Psoas muscle (tissue), 8 donors: Measurements from ENCODE around the gene HERC6. TPM values are rescaled to one million over a fixed set of nuclear protein-coding genes. Genes with fewer than 3 reads are reported as not detected.

Experiments used
- ATAC-seq, 4 donors: fragments of 200-7000 bp; cut with Tn5 transposase; one replicate each; pipeline ENCODE4 v1.9.1; 2020; ENCODE audit warnings: moderate library complexity in 3 of 4, mild to moderate bottlenecking in 2 of 4
- DNase-seq, 2 donors: peaks; one replicate each; pipeline ENCODE4 v3.0.0-alpha.2; 2020
- H3K27ac ChIP-seq: fragments of 200-600 bp; one replicate; pipeline ENCODE4 v1.8.0; 2022
- H3K27me3 ChIP-seq, 3 donors: fragments of 200-600 bp in 1 of 3; one replicate each; pipeline versions ENCODE4 v1.6.1 to v1.8.0; 2013 to 2022; ENCODE audit warnings: low read length in 2 of 3, mild to moderate bottlenecking in 2 of 3, moderate library complexity in 1 of 3; ENCODE audit not compliant: insufficient read depth in 3 of 3
- H3K36me3 ChIP-seq, 2 donors: fragments of 200-600 bp in 1 of 2; one replicate each; pipeline versions ENCODE4 v1.6.1 to v1.8.0; 2013 to 2022; ENCODE audit warnings: low read depth in 1 of 2, mild to moderate bottlenecking in 1 of 2, moderate library complexity in 1 of 2; ENCODE audit not compliant: insufficient read depth in 1 of 2
- H3K4me1 ChIP-seq: fragments of 200-600 bp; one replicate; pipeline ENCODE4 v1.8.0; 2022
- H3K4me3 ChIP-seq: fragments of 200-600 bp; one replicate; pipeline ENCODE4 v1.8.0; 2022; ENCODE audit warnings: mild to moderate bottlenecking
- H3K9me3 ChIP-seq: fragments of 200-600 bp; one replicate; pipeline ENCODE4 v1.8.0; 2022
- WGBS, 3 donors: extraction: QIAGEN DNeasy Blood & Tissue Kit; methylation state at CpG; one replicate each; pipeline versions ENCODE4 v1.1.6 to v1.1.7; 2013; 5-methylcytosine and 5-hydroxymethylcytosine counted together
- intact Hi-C, 2 donors: fragments of 100-400 bp; cut with DNase I; formaldehyde crosslinking; loops; one replicate each; pipeline versions ENCODE4 v1.11.0 to v1.14.2; 2022
- polyA plus RNA-seq, 3 donors: library from polyadenylated mRNA; stranded (reverse); fragments of 200-250 nt; gene quantifications; one replicate each; pipeline ENCODE4 v1.2.3, GENCODE V29; 2013
- total RNA-seq, 4 donors: library from RNA; stranded (reverse); fragmentation: NEBNext Ultra II Directional in 2 of 4; extraction: Animal tissue kit (Norgen Biotek cat#: 25700) in 2 of 4; gene quantifications; one replicate each; pipeline versions ENCODE4 v1.2.1 to v1.2.4, GENCODE V29; 2021 to 2023
- TF ChIP-seq, protein P1 (sequence below): fragments of 200-600 bp; IDR thresholded peaks from one replicate; pipeline ENCODE4 v1.8.0; 2022; ENCODE audit warnings: antibody characterized with exemption
- donor health status: healthy with polysubstance abuse.
- donor health status: DM: no; HTN: no; CAD: no; lungs with moderate emphysema.
- donor health status: Bipolar disorder and iron deficiency.
- donor health status: healthy.
- donor health status: DM: yes; HTN: yes; CAD: no.
- donor health status: DM: no; HTN: no; CAD: no.
- donor health status: DM: no; HTN: no; CAD: no.
- donor health status: DM: yes; HTN: yes; CAD: no.

HERC6 gene
- total and polyA plus RNA-seq, 7 donors: 0.53 to 2.7 (median 0.92) TPM

DNA sequence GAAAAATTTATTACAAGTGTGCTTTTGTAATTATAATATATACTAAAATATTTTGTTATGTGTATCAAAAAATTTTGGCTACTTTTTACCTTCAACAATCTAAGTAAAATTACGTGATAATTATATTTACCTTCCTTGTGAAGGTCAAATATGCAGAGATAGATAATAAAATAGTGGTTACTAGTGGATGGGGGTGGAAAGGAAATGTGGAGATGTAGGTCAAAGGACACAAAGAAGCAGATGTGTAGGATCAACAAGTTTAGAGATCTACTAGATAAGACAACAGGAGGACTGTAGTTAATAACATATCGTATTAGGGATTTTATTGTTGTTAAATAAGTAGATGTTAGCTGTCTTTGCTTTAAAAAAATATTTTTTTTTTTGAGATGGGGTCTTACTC lies 99.6 kb downstream of the HERC6 start:
- intact Hi-C loops: no loop called here
- DNase-seq (no peak), ATAC-seq (no peak)
- 96 to 98% (median 98%) methylated on average over 2 of the region's 2 CpGs for WGBS, 3 donors
- H3K27ac ChIP-seq: no peak overlapping the region
- no peak overlapping the region for H3K4me3 ChIP-seq
- TF ChIP-seq, protein P1, sequence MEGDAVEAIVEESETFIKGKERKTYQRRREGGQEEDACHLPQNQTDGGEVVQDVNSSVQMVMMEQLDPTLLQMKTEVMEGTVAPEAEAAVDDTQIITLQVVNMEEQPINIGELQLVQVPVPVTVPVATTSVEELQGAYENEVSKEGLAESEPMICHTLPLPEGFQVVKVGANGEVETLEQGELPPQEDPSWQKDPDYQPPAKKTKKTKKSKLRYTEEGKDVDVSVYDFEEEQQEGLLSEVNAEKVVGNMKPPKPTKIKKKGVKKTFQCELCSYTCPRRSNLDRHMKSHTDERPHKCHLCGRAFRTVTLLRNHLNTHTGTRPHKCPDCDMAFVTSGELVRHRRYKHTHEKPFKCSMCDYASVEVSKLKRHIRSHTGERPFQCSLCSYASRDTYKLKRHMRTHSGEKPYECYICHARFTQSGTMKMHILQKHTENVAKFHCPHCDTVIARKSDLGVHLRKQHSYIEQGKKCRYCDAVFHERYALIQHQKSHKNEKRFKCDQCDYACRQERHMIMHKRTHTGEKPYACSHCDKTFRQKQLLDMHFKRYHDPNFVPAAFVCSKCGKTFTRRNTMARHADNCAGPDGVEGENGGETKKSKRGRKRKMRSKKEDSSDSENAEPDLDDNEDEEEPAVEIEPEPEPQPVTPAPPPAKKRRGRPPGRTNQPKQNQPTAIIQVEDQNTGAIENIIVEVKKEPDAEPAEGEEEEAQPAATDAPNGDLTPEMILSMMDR: no peak
- no peaks in the 10 kb centered on the region for H3K27me3 ChIP-seq
- H3K36me3 ChIP-seq: no peaks in the 10 kb centered on the region
- no peaks in the 10 kb centered on the region for H3K4me1 ChIP-seq
- H3K9me3 ChIP-seq: no peaks in the 10 kb centered on the region

DNA sequence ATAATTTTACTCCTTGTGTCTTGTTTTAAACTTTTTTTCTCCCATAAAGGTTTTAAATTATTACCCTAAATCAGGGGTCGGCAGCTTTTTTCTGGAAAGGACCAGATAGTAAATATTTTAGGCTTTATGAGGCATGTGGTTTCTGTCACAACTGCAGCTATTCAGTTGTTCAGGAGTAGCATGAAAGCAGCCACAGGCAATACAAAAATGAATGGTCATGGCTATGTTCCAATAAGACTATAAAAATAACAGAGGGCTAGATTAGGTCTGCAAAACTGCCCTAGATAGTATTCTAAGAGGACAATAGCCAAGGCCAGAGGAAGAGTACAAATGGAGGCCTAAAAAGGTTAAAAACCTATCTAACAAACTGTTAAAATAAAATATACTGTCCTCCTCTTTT lies 102.9 kb downstream of the HERC6 start:
- H3K36me3 ChIP-seq: no peaks in the 10 kb centered on the region
- intact Hi-C loops: no loop called here
- no peak overlapping the region for H3K27ac ChIP-seq
- 45 to 65% (median 51%) methylated on average over 1 of the region's 1 CpG for WGBS, 3 donors
- H3K27me3 ChIP-seq: no peaks in the 10 kb centered on the region
- no peaks in the 10 kb centered on the region for H3K9me3 ChIP-seq
- TF ChIP-seq, protein P1: no peak
- no peaks in the 10 kb centered on the region for H3K4me1 ChIP-seq
- H3K4me3 ChIP-seq: no peak overlapping the region
- ATAC-seq: no peak
- no peak for DNase-seq

DNA sequence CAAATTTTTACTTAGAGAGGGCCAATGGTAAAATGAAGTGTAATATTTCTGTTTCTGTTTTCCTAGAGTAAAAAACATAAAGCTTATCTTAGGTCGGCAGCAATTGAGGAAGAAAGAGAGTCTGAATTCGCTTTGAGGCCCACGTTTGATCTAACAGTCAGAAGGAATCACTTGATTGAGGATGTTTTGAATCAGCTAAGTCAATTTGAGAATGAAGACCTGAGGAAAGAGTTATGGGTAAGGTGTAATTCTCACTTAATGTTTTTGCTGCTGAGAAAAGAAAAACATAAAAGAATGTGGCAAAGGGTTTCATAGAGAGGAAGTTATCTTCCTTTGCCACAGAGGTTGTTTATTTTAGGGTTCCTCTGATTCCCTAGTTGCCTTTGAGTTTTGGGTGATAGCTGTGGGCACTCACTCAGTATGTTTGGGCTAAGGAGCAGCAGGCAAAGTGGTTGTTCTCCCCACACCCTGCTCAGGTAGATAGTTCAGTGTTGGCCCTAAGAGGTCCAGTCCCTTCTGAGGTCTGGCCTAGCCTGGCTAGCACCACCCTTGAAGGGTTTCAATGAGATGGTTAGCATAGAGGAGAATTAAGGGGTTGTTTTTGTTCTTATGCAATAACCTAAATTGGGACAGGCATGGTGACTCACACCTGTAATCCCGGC lies 110.6 kb downstream of the HERC6 start:
- intact Hi-C loops: no loop called here
- no peak overlapping the region for H3K27ac ChIP-seq
- H3K36me3 ChIP-seq: peaks cover 0 to 5% of the 10 kb centered on the region in 2 donors
- ATAC-seq (no peak), DNase-seq (no peak)
- H3K27me3 ChIP-seq: no peaks in the 10 kb centered on the region
- WGBS, 3 donors: 84 to 89% (median 87%) methylated on average over 4 of the region's 4 CpGs
- H3K9me3 ChIP-seq: no peaks in the 10 kb centered on the region
- H3K4me1 ChIP-seq: no peaks in the 10 kb centered on the region
- TF ChIP-seq, protein P1: no peak
- H3K4me3 ChIP-seq: no peak overlapping the region

Other genes with a start within 250 kb of the HERC6 start
- 1 to 10 TPM in 1 of 4 donors, under 1 TPM in 3; 0.19 to 1.8 (median 0.57) TPM for gene ABCG2, start 220.2 kb upstream of the HERC6 start, total RNA-seq
- gene ABCG2, start 220.2 kb upstream of the HERC6 start, polyA plus RNA-seq: under 1 TPM; 0.09 to 0.10 (median 0.10) TPM
- gene PPM1K, start 94.3 kb upstream of the HERC6 start, total RNA-seq: 10 to 100 TPM in 2 of 4 donors, 1 to 10 TPM in 2; 3.3 to 18.0 (median 9.0) TPM
- 1 to 10 TPM; 1.0 to 3.5 (median 2.4) TPM for gene PPM1K, start 94.3 kb upstream of the HERC6 start, polyA plus RNA-seq
- 1 to 10 TPM in 2 of 4 donors, under 1 TPM in 2; 0.42 to 2.8 (median 1.3) TPM for gene HERC5, start 78.3 kb downstream of the HERC6 start, total RNA-seq
- gene HERC5, start 78.3 kb downstream of the HERC6 start, polyA plus RNA-seq: under 1 TPM; 0.51 to 0.79 (median 0.69) TPM
- gene PYURF, start 144.9 kb downstream of the HERC6 start, total RNA-seq: 10 to 100 TPM; 51.8 to 82.8 (median 58.3) TPM
- 100 to 1,000 TPM in 1 of 3 donors, 10 to 100 TPM in 2; 56.1 to 106 (median 99.7) TPM for gene PYURF, start 144.9 kb downstream of the HERC6 start, polyA plus RNA-seq
- gene HERC3, start 213.6 kb downstream of the HERC6 start, total RNA-seq: 10 to 100 TPM; 17.7 to 35.8 (median 25.2) TPM
- gene HERC3, start 213.6 kb downstream of the HERC6 start, polyA plus RNA-seq: 10 to 100 TPM in 1 of 3 donors, 1 to 10 TPM in 2; 9.5 to 20.4 (median 9.6) TPM